CD4-positive, alpha-beta T cell treated with Interleukin-2 at 100 ng/mL for 4 hours (primary cell): ENCODE data around the gene ADGRG7.

Source experiments
- DNase-seq: peaks from one replicate; pipeline ENCODE4 v3.0.0-alpha.2; 2020; ENCODE audit warnings: low spot score

Gene ADGRG7

GRCh38 chr3:100698736-100699135, 89.3 kb downstream of the ADGRG7 start:
- no peak for DNase-seq

GRCh38 chr3:100700708-100701107, 91.3 kb downstream of the ADGRG7 start:
- DNase-seq = no peak

GRCh38 chr3:100702082-100702979, 92.9 kb downstream of the ADGRG7 start:
- no peak for DNase-seq

DNA sequence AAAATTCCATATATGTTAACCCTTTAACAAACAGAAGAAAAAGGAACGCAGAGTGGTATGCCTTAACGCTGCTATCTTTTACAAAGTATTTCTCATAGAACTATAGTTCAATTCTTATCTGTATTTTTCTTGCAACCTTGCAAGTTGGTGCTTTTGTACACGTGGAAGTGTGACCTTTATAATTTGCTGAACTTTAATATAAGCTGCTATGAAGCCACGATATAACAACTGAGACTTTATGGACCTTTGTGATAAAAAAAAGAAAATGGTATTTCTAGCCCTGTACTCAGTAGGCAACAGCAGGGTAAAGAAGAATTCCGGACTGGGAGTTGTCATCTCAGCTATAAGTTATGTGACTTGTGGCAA, 93.6 kb downstream of the ADGRG7 start:
- no peak for DNase-seq

- DNase-seq = no peak
Observed at GRCh38 chr3:100703865-100704264, 94.5 kb downstream of the ADGRG7 start.

GRCh38 chr3:100706365-100706764, 97.0 kb downstream of the ADGRG7 start:
- DNase-seq = no peak

DNA sequence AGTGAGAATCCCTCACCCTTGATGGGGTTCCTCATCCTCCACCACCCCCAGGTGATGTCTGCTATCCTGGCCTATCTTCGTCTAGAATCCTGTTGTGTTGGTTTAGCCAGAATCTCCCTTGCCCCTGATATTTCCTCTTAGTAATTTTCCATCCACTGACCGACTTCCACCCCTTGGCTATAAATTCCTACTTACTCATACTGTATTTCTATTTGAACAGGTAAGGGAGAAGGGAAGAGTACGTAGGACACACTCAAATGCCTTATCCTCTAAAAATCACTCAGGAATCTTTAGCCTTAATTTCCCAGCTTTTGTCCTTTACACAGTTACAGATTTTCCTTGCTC, 99.2 kb downstream of the ADGRG7 start:
- no peak for DNase-seq

DNA sequence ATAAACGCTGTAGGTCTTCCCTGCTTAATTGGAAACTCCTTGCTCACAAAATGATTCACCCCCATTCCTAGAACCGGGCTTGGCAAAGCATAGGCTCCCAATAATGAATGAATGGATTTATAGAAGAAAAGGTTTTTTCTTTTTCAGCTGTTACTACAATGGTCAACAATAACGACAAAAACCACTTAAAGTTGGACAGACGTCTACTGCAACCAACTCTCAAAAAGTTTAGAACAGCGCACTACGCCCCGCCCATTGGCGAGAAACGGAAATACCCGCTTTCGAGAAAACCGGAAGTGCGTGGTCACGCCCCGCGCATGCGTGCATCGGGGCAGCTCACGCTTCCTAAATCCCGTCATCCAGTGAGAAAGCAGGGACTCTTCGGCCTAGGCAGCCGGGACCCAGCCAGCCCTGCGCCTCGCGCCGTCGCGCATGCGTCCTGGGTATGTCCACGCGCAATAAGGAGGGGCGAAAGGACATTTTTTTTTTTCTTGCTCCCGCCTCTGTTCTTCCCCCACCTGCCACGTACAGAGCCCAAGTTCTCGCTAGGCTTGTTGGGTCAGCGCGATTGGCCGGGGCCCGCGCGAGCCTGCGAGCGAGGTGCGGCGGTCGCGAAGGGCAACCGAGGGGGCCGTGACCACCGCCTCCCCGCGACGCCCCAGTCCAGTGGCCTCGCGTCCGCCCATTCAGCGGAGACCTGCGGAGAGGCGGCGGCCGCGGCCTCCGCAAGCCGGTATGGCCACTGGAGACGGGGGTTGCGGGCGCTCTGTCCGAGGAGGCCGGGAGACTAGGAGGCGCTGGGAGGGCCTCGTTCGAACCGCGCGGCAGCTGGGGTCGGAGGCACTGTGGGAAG, 99.8 kb downstream of the ADGRG7 start, which contains the start of gene TFG:
TFG (plus strand) TSS at position 506 of the 853 bp plus-strand sequence. CDS start 4,192 bp downstream, outside the sequence.
- DNase-seq = peak; percentile 98

DNA sequence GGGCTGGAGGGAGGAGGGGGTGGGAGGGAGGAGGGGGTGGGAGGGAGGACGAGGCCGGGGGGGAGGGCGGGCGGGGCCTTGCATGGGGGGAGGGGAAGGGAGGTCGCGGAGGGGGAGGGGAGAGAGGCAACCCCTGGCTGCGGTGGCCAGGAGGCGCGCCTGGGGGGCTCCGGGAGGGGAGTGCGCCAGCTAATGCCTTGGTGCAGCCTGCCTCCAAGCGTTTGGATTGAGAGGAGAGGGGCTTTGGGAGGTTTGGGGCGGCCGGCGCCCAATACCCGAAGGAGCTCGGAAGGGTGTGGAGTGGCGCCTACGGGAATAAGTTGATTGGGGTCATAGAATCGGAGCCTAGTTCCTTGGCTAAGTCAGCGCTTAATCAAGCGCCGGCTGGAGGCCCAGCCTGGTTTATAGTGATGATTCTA, 100.5 kb downstream of the ADGRG7 start:
- DNase-seq = peak; percentile 22

GRCh38 chr3:100710261-100710968, 101.0 kb downstream of the ADGRG7 start:
- DNase-seq = peak; percentile 56

DNA sequence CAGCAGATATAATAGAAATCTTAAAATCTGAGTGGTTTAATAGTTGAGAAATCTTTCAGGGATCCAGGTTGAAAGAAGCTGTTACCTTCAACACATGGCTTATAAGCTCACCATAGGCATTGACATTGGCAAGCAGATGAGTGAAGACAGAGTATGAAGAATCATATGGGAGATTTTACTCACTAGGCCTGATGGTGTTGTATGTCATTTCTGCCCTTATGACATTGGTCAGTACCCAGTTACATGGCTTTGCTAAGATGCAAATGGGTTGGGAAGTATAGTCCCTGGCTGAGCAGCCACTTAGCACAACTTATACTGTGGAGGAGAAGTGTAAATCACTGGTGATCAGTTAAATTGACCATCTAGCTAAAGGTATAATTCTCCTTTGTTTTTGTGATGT, 105.8 kb downstream of the ADGRG7 start:
- DNase-seq = no peak

GRCh38 chr3:100717063-100717462, 107.7 kb downstream of the ADGRG7 start:
- DNase-seq = no peak

- no peak for DNase-seq
Observed at GRCh38 chr3:100717637-100718487, 108.5 kb downstream of the ADGRG7 start.

DNA sequence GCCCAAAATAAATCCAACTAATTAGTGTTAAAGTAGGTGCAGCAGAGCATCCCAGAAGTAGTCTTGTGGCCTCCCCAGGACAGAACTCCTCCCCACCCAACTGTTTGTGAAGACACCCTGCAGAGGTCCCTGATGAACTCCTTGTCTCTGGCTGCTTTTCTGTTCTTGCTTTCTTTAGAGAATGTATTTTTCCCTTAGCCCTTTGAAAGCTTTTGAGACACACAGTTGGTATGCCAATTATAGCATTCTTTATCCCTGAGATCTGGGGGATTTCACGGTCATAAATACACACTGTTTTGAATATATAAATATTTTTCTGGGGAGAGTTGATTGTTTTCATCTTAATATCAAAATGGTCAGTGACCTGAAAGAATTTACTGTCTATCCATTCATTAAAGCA, 109.7 kb downstream of the ADGRG7 start:
- no peak for DNase-seq

GRCh38 chr3:100720426-100720825, 111.0 kb downstream of the ADGRG7 start:
- DNase-seq = no peak

- DNase-seq = no peak
Observed at GRCh38 chr3:100725935-100726513, 116.6 kb downstream of the ADGRG7 start.

DNA sequence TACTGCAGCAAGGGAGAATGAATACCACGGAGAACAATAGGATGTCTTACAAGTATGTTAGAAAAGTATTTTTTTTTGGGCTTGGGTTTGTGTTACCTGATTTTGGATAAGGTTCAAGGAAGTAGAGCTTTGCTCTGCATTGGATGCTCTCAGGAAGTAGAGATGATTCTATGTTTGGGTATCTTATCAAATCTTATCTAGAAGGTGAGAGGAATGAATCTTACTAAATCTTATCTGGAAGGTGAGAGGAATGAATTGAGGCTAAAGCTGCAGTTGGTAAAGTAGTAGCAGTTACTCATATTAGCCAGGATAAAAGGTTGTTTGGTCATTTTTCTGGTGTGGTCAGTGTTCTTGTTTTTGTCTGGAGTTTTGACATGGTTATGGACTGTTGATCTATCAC, 117.3 kb downstream of the ADGRG7 start:
- DNase-seq = no peak

GRCh38 chr3:100730524-100730923, 121.1 kb downstream of the ADGRG7 start:
- DNase-seq = no peak

- no peak for DNase-seq
Observed at GRCh38 chr3:100732435-100732834, 123.0 kb downstream of the ADGRG7 start.

DNA sequence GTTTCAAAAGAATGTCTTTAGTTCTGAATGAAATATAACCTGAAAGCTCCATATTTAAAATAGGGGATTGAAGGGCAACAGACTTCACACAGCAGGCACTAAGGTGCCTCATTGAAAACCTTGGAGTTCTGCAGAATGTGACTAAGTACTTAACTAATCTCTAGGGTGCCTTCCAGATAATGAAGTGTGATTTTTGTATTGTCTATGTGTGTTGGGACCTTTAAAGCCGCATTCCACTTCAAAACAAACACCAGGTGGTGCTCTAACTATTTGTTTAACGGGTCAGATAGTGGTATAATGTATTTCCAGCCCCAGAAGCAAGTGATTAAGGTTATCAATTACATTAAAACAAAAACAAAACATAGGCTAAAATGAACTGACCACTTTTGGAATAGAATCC, 127.9 kb downstream of the ADGRG7 start:
- DNase-seq = peak; percentile 11

DNA sequence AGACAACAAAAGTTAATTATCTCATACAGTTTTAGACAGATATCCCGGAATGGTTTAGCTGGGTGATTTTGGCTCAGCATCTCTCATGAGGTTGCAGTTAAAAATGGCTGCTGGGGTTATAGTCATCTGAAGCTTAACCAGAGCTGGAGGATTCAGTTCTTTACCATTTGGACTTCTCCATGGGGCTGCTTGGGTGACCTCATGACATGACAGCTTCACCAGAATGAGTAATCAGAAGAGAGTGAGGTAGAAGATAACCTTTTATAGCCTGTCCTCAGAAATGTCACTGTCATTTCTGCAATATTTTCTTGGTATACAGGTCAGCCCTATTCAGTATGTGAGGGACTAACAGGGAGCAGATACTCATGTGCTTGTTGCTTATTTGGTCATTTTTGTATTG, 130.8 kb downstream of the ADGRG7 start:
- DNase-seq = no peak
